Measurements from ENCODE around the gene CEP164. TPM values are rescaled to one million over a fixed set of nuclear protein-coding genes. Genes with fewer than 3 reads are reported as not detected.

The CEP164 gene
- total RNA-seq, 1 experiment from 2014 or later: 47.4 TPM

- Mint-ChIP-seq H3K27me3 (ENCODE audit: insufficient read depth, unreplicated experiment) (no peaks in the 10 kb centered on the region), H3K9me3 (ENCODE audit: unreplicated experiment) (peaks cover 15% of the 10 kb centered on the region), H3K4me1 (ENCODE audit: insufficient read depth, unreplicated experiment) (no peaks in the 10 kb centered on the region), H3K27ac (ENCODE audit: low read depth, unreplicated experiment) (no peak overlapping the region), H3K4me3 (ENCODE audit: unreplicated experiment) (no peak overlapping the region), H3K36me3 (ENCODE audit: insufficient read depth, unreplicated experiment) (peaks cover 64% of the 10 kb centered on the region)
- intact Hi-C loops (cut with micrococcal nuclease): no loop called here
- ChIA-PET POLR2A (no interaction called here), CTCF (interaction anchor here (0.7 kb wide), 1 partner anchor 91 kb away, joined by 3 read pairs; the partner anchor contains the start of gene BACE1)
- no TSS peak for BruUV-seq (replicated peaks)
- no peak for TF ChIP-seq CTCF (IDR thresholded peaks at IDR 0.05; ENCODE audit: unreplicated experiment)
- DNase-seq (ENCODE audit: unreplicated experiment): no peak
Observed at GRCh38 chr11:117407016-117407415, 79.4 kb downstream of the CEP164 start.

- intact Hi-C loops (cut with micrococcal nuclease): no loop called here
- ChIA-PET POLR2A (no interaction called here), CTCF (interaction anchor here (1.9 kb wide), 1 partner anchor 18 kb away, joined by 9 read pairs; no protein-coding TSS in a partner anchor)
- no TSS peak for BruUV-seq (replicated peaks)
- H3K36me3 Mint-ChIP-seq (ENCODE audit: insufficient read depth, unreplicated experiment): peaks cover 52% of the 10 kb centered on the region
- TF ChIP-seq CTCF (IDR thresholded peaks at IDR 0.05; ENCODE audit: unreplicated experiment): no peak
- peaks cover 8% of the 10 kb centered on the region for H3K9me3 Mint-ChIP-seq (ENCODE audit: unreplicated experiment)
- no peak for DNase-seq (ENCODE audit: unreplicated experiment)
- H3K4me3 Mint-ChIP-seq (ENCODE audit: unreplicated experiment): no peak overlapping the region
- H3K4me1 Mint-ChIP-seq (ENCODE audit: insufficient read depth, unreplicated experiment): no peaks in the 10 kb centered on the region
- no peaks in the 10 kb centered on the region for H3K27me3 Mint-ChIP-seq (ENCODE audit: insufficient read depth, unreplicated experiment)
- no peak overlapping the region for H3K27ac Mint-ChIP-seq (ENCODE audit: low read depth, unreplicated experiment)
Observed at GRCh38 chr11:117408356-117408755, 80.7 kb downstream of the CEP164 start.

GRCh38 chr11:117409511-117409910 lies 81.9 kb downstream of the CEP164 start:
- TF ChIP-seq CTCF (IDR thresholded peaks at IDR 0.05; ENCODE audit: unreplicated experiment): no peak
- intact Hi-C loops (cut with micrococcal nuclease): no loop called here
- no peaks in the 10 kb centered on the region for H3K27me3 Mint-ChIP-seq (ENCODE audit: insufficient read depth, unreplicated experiment)
- H3K36me3 Mint-ChIP-seq (ENCODE audit: insufficient read depth, unreplicated experiment): peaks cover 42% of the 10 kb centered on the region
- H3K4me1 Mint-ChIP-seq (ENCODE audit: insufficient read depth, unreplicated experiment): no peaks in the 10 kb centered on the region
- no peaks in the 10 kb centered on the region for H3K9me3 Mint-ChIP-seq (ENCODE audit: unreplicated experiment)
- POLR2A ChIA-PET: interaction anchor here (0.6 kb wide), 1 partner anchor 115 kb away, joined by 3 read pairs; no protein-coding TSS in a partner anchor
- no peak overlapping the region for H3K27ac Mint-ChIP-seq (ENCODE audit: low read depth, unreplicated experiment)
- BruUV-seq (replicated peaks): no TSS peak
- H3K4me3 Mint-ChIP-seq (ENCODE audit: unreplicated experiment): no peak overlapping the region
- no peak for DNase-seq (ENCODE audit: unreplicated experiment)
- CTCF ChIA-PET: interaction anchor here (0.5 to 1.9 kb wide), 2 partner anchors 17 to 61 kb away, joined by 3 to 9 read pairs; no protein-coding TSS in a partner anchor

- no peak overlapping the region for H3K4me3 Mint-ChIP-seq (ENCODE audit: unreplicated experiment)
- no peaks in the 10 kb centered on the region for H3K9me3 Mint-ChIP-seq (ENCODE audit: unreplicated experiment)
- ChIA-PET POLR2A (no interaction called here), CTCF (interaction anchor here (0.5 to 5.1 kb wide), 5 partner anchors 16 to 408 kb away, joined by 3 to 42 read pairs (median 4); no protein-coding TSS in a partner anchor)
- no peak for TF ChIP-seq CTCF (IDR thresholded peaks at IDR 0.05; ENCODE audit: unreplicated experiment)
- intact Hi-C loops (cut with micrococcal nuclease): no loop called here
- no peaks in the 10 kb centered on the region for H3K27me3 Mint-ChIP-seq (ENCODE audit: insufficient read depth, unreplicated experiment)
- H3K4me1 Mint-ChIP-seq (ENCODE audit: insufficient read depth, unreplicated experiment): no peaks in the 10 kb centered on the region
- no peak for DNase-seq (ENCODE audit: unreplicated experiment)
- H3K27ac Mint-ChIP-seq (ENCODE audit: low read depth, unreplicated experiment): no peak overlapping the region
- BruUV-seq (replicated peaks): no TSS peak
- H3K36me3 Mint-ChIP-seq (ENCODE audit: insufficient read depth, unreplicated experiment): peaks cover 35% of the 10 kb centered on the region
Observed at GRCh38 chr11:117410238-117410637, 82.6 kb downstream of the CEP164 start.

Data from MCF 10A (cell line).